ENCODE results near the gene RIBC2. TPM values are rescaled to one million over a fixed set of nuclear protein-coding genes. Genes with fewer than 3 reads are reported as not detected.
"Not testable (repeated sequence)": the region's sequence is repeated elsewhere in the genome, so short reads cannot be mapped to it uniquely, and the experiment has no call there.

RIBC2 gene
- total RNA-seq, 1 donor from 2014 or later = 0.26 TPM

DNA sequence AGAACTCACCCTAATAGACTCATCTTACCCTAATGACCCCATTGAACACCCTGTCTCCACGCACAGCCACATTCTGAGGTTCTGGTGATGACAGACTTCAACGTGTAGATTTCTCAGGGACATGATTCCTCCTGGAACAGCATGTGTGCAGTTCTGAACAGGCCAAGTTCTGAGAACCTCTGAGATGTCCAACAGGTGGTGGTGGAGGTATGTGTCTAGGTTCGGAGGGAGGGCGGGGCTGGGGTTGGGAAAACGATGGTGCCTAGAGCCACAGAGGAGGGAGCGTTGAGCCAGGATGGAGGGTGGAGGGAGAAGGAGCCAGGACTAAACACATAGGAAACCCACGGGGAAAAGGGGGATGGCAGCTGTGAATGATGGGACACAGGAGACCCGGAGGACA lies 45.7 kb downstream of the RIBC2 start:
- FAIRE-seq (no peak), DNase-seq (ENCODE audit: low read depth) (no peak)
- no peaks in the 10 kb centered on the region for H3K27me3 ChIP-seq (ENCODE audit: control insufficient read depth, insufficient read depth, low read length)
- TF ChIP-seq, protein P1, sequence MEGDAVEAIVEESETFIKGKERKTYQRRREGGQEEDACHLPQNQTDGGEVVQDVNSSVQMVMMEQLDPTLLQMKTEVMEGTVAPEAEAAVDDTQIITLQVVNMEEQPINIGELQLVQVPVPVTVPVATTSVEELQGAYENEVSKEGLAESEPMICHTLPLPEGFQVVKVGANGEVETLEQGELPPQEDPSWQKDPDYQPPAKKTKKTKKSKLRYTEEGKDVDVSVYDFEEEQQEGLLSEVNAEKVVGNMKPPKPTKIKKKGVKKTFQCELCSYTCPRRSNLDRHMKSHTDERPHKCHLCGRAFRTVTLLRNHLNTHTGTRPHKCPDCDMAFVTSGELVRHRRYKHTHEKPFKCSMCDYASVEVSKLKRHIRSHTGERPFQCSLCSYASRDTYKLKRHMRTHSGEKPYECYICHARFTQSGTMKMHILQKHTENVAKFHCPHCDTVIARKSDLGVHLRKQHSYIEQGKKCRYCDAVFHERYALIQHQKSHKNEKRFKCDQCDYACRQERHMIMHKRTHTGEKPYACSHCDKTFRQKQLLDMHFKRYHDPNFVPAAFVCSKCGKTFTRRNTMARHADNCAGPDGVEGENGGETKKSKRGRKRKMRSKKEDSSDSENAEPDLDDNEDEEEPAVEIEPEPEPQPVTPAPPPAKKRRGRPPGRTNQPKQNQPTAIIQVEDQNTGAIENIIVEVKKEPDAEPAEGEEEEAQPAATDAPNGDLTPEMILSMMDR (IDR thresholded peaks at IDR 0.05; ENCODE audit: insufficient read depth, low read length, severe bottlenecking) = no peak
- H3K36me3 ChIP-seq (ENCODE audit: control insufficient read depth, insufficient read depth, low read length) = no peaks in the 10 kb centered on the region
- no peak overlapping the region for H3K4me3 ChIP-seq (ENCODE audit: low read depth, low read length)

DNA sequence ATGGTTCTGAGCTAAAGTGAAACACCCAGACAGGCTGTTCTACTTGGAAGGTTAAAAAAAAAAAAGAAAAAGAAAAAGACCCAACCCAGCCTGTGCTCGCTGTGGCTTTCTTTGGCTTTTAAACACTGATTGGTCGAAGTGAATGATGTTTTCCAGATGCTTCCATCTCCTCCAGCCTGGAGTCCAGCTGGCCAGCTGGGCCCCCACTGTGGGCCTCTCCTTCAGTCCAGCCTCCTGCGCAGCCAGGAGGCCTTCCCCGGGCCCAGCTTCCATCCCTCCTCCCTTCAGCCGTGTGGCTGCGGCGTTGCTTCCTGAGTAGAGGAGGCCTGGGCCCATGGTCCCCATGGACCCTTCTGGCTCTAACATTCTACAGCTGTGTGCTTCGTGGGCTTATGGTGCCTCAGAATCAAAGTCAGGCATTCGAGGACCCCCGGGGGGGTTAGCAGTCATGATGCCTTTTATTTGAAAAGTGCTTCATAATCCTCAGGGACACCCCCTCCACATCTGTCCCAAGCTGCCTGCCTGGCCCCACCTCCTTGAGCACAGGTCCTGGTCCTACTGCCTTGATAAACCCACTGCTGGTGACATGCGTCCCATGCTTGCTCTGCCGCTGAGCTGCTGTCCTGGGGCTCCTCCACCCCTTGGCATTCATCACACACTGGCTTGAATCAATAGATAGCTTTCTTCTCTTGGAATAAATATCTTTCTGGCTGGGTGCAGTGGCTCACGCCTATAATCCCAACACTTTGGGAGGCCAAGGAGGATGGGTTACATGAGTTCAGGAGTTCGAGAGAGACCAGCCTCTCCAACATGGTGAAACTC lies 47.0 kb downstream of the RIBC2 start:
- TF ChIP-seq, protein P1 (IDR thresholded peaks at IDR 0.05; ENCODE audit: insufficient read depth, low read length, severe bottlenecking) = no peak
- no peaks in the 10 kb centered on the region for H3K27me3 ChIP-seq (ENCODE audit: control insufficient read depth, insufficient read depth, low read length)
- DNase-seq (ENCODE audit: low read depth) = no peak
- FAIRE-seq = no peak
- H3K36me3 ChIP-seq (ENCODE audit: control insufficient read depth, insufficient read depth, low read length) = no peaks in the 10 kb centered on the region
- no peak overlapping the region for H3K4me3 ChIP-seq (ENCODE audit: low read depth, low read length)

DNA sequence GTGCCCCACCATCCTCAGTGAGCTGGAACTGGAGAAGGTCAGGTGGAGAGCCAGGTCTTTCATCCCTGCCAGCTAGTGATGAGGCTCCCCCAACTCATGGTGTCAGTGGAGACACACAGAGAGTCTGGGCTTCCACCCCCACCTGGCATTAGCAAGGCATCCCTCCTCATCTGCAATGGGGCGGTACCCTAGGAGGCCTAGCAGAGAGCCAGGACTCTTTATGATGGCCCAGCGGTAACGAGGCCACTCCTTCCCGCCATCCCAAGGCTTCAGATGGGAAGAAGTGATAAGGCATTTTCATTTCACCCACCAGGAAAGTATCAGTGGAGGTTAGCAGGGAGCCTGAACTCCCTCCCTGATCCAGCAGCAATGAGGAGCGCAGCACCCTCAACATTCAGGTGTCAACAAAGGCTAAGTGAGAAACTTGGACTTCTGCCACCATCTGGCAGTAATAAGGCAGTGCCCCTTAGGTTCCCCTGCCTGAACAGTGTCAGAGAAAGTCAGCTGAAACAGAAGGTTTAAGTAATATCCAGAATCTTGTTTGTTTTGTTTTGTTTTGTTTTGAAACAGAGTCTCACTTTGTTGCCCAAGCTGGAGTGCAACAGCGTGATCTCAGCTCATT lies 48.7 kb downstream of the RIBC2 start:
- no peaks in the 10 kb centered on the region for H3K36me3 ChIP-seq (ENCODE audit: control insufficient read depth, insufficient read depth, low read length)
- H3K27me3 ChIP-seq (ENCODE audit: control insufficient read depth, insufficient read depth, low read length) = no peaks in the 10 kb centered on the region
- no peak overlapping the region for H3K4me3 ChIP-seq (ENCODE audit: low read depth, low read length)
- FAIRE-seq = no peak
- TF ChIP-seq, protein P1 (IDR thresholded peaks at IDR 0.05; ENCODE audit: insufficient read depth, low read length, severe bottlenecking) = no peak
- DNase-seq (ENCODE audit: low read depth) = no peak

DNA sequence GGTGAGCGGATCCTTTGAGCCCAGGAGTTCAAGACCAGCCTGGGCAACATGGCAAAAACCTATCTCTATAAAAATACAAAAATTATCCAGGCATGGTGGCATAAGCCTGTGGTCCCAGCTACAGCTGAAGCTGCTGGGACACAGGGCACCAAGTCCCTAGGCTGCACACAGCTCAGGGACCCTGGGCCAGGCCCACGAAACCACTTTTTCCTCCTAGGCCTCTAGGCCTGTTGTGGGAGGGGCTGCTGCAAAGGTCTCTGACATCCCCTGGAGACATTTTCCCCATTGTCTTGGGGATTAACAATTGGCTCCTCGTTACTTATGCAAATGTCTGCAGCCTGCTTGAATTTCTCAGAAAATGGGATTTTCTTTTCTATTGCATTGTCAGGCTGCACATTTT lies 50.2 kb downstream of the RIBC2 start:
- not testable (repeated sequence) for FAIRE-seq; H3K36me3 ChIP-seq (ENCODE audit: control insufficient read depth, insufficient read depth, low read length); H3K27me3 ChIP-seq (ENCODE audit: control insufficient read depth, insufficient read depth, low read length); H3K4me3 ChIP-seq (ENCODE audit: low read depth, low read length); DNase-seq (ENCODE audit: low read depth)

DNA sequence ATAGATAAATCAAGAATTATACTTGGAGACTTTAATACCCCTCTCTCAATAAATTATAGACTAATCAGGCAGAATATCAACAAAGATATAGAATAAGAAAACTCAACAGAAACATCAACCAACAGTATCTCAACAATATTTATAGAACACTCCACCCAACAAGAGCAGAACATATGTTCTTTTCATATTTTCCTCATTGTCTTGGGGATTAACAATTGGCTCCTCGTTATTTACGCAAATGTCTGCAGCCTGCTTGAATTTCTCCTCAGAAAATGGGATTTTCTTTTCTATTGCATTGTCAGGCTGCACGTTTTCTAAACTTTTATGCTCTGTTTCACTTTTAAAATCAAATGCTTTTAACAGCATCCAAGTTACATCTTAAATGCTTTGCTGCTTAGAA lies 52.1 kb downstream of the RIBC2 start:
- FAIRE-seq (no peak), DNase-seq (ENCODE audit: low read depth) (no peak)
- Histone ChIP-seq H3K36me3 (ENCODE audit: control insufficient read depth, insufficient read depth, low read length) (no peaks in the 10 kb centered on the region), H3K4me3 (ENCODE audit: low read depth, low read length) (no peak overlapping the region), H3K27me3 (ENCODE audit: control insufficient read depth, insufficient read depth, low read length) (no peaks in the 10 kb centered on the region)
- TF ChIP-seq, protein P1 (IDR thresholded peaks at IDR 0.05; ENCODE audit: insufficient read depth, low read length, severe bottlenecking) = no peak

DNA sequence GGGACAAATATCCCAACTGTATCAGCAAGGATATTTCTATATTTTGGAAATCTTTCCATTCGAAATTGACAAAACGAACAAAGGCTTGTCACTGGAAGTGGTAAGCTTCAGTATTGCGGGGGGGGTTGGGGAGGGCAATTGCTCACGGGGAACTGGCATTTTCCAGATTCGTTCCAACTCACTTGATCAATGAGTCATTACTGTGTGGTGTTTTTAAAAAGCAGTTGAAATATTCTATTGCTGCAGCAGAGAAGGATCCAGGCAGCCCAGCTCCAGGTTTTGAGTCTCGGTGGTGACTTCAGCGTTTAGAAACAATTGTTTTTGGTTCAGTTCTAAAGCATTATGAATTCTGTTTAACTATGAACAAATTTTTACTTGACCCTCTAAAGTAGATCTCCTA lies 55.4 kb downstream of the RIBC2 start:
- no peak for FAIRE-seq

More for the DNA sequence above, 55.4 kb downstream of the RIBC2 start:
- no peaks in the 10 kb centered on the region for H3K27me3 ChIP-seq (ENCODE audit: control insufficient read depth, insufficient read depth, low read length)
- H3K36me3 ChIP-seq (ENCODE audit: control insufficient read depth, insufficient read depth, low read length) = no peaks in the 10 kb centered on the region
- TF ChIP-seq, protein P1 (IDR thresholded peaks at IDR 0.05; ENCODE audit: insufficient read depth, low read length, severe bottlenecking) = no peak
- no peak overlapping the region for H3K4me3 ChIP-seq (ENCODE audit: low read depth, low read length)
- peak; percentile 78 for DNase-seq (ENCODE audit: low read depth)

Measured in bronchial epithelial cell (primary cell).